HEK293 (cell line): ENCODE results near the gene GAREM1.

Source experiments
- BCL11B ChIP-seq: fragments of 450-650 bp; formaldehyde crosslinking; IDR thresholded peaks from 2 replicates; pipeline ENCODE4 v1.5.1; 2016; ENCODE audit warnings: low read depth, missing biosample characterization, missing genetic modification characterization
- HOXA7 ChIP-seq: sonication (generic); formaldehyde crosslinking; IDR thresholded peaks from 2 replicates; pipeline ENCODE4 v1.8.1; 2022; ENCODE audit warnings: missing genetic modification reagents, borderline replicate concordance
- KLF10 ChIP-seq: fragments of 450-650 bp; IDR thresholded peaks from 2 replicates; pipeline ENCODE4 v1.5.1; 2018; ENCODE audit warnings: missing biosample characterization, mild to moderate bottlenecking, missing genetic modification characterization
- PATZ1 ChIP-seq: fragments of 450-650 bp; formaldehyde crosslinking; IDR thresholded peaks from 2 replicates; pipeline ENCODE4 v1.5.1; 2016; ENCODE audit warnings: missing biosample characterization, missing genetic modification characterization
- SALL2 ChIP-seq: fragments of 450-650 bp; formaldehyde crosslinking; IDR thresholded peaks from 2 replicates; pipeline ENCODE4 v1.5.0; 2017; ENCODE audit warnings: missing biosample characterization, mild to moderate bottlenecking, missing genetic modification characterization, borderline replicate concordance
- TSHZ1 ChIP-seq: fragments of 450-650 bp; formaldehyde crosslinking; IDR thresholded peaks from 2 replicates; pipeline ENCODE4 v1.5.1; 2016; ENCODE audit warnings: missing biosample characterization, missing genetic modification characterization, borderline replicate concordance
- WT1 ChIP-seq: fragments of 450-650 bp; formaldehyde crosslinking; IDR thresholded peaks from 2 replicates; pipeline ENCODE4 v1.5.1; 2016; ENCODE audit warnings: missing biosample characterization, missing genetic modification characterization
- ZBTB1 ChIP-seq: fragments of 450-650 bp; formaldehyde crosslinking; IDR thresholded peaks from 2 replicates; pipeline ENCODE4 v1.5.1; 2016; ENCODE audit warnings: missing biosample characterization, missing genetic modification characterization
- ZBTB10 ChIP-seq: fragments of 450-650 bp; formaldehyde crosslinking; IDR thresholded peaks from 2 replicates; pipeline ENCODE4 v1.5.1; 2016; ENCODE audit warnings: missing biosample characterization, missing genetic modification characterization
- ZFP3 ChIP-seq: fragments of 450-650 bp; formaldehyde crosslinking; IDR thresholded peaks from 2 replicates; pipeline ENCODE4 v1.5.1; 2016; ENCODE audit warnings: low read depth, missing biosample characterization, missing genetic modification characterization
- ZFP37 ChIP-seq: fragments of 450-650 bp; formaldehyde crosslinking; IDR thresholded peaks from 2 replicates; pipeline ENCODE4 v1.5.1; 2016; ENCODE audit warnings: missing biosample characterization, missing genetic modification characterization
- ZIC2 ChIP-seq: fragments of 450-650 bp; formaldehyde crosslinking; IDR thresholded peaks from 2 replicates; pipeline ENCODE4 v1.5.1; 2016; ENCODE audit warnings: missing biosample characterization, missing genetic modification characterization
- ZNF148 ChIP-seq: fragments of 450-650 bp; formaldehyde crosslinking; IDR thresholded peaks from 2 replicates; pipeline ENCODE4 v1.5.0; 2017; ENCODE audit warnings: missing biosample characterization, missing genetic modification characterization, borderline replicate concordance
- ZNF174 ChIP-seq: fragments of 450-650 bp; formaldehyde crosslinking; IDR thresholded peaks from 2 replicates; pipeline ENCODE4 v1.5.0; 2017; ENCODE audit warnings: missing biosample characterization, mild to moderate bottlenecking, missing genetic modification characterization
- ZNF214 ChIP-seq: fragments of 450-650 bp; formaldehyde crosslinking; IDR thresholded peaks from 2 replicates; pipeline ENCODE4 v1.5.1; 2017; ENCODE audit warnings: missing biosample characterization, mild to moderate bottlenecking, missing genetic modification characterization, borderline replicate concordance
- ZNF510 ChIP-seq: fragments of 450-650 bp; formaldehyde crosslinking; IDR thresholded peaks from 2 replicates; pipeline ENCODE4 v1.5.1; 2018; ENCODE audit warnings: mild to moderate bottlenecking, missing genetic modification characterization, missing biosample characterization; ENCODE audit not compliant: insufficient replicate concordance
- ZNF514 ChIP-seq: fragments of 450-650 bp; formaldehyde crosslinking; IDR thresholded peaks from 2 replicates; pipeline ENCODE4 v1.5.1; 2016; ENCODE audit warnings: missing biosample characterization, missing genetic modification characterization
- ZNF529 ChIP-seq: fragments of 450-650 bp; formaldehyde crosslinking; IDR thresholded peaks from 2 replicates; pipeline ENCODE4 v1.5.1; 2017; ENCODE audit warnings: missing genetic modification characterization, missing biosample characterization; ENCODE audit not compliant: insufficient replicate concordance
- ZNF549 ChIP-seq: fragments of 450-650 bp; IDR thresholded peaks from 2 replicates; pipeline ENCODE4 v1.5.1; 2018; ENCODE audit warnings: missing biosample characterization, missing genetic modification characterization, mild to moderate bottlenecking, inconsistent platforms, moderate library complexity
- ZNF555 ChIP-seq: fragments of 450-650 bp; formaldehyde crosslinking; conservative IDR thresholded peaks from 2 replicates; pipeline ENCODE4 v1.5.1; 2017; ENCODE audit warnings: missing biosample characterization, mild to moderate bottlenecking, missing genetic modification characterization, inconsistent platforms
- ZNF561 ChIP-seq: fragments of 450-650 bp; IDR thresholded peaks from 2 replicates; pipeline ENCODE4 v1.5.1; 2018; ENCODE audit warnings: missing biosample characterization, missing genetic modification characterization, borderline replicate concordance
- ZNF585B ChIP-seq: fragments of 450-650 bp; formaldehyde crosslinking; IDR thresholded peaks from 2 replicates; pipeline ENCODE4 v1.5.1; 2016; ENCODE audit warnings: missing biosample characterization, missing genetic modification characterization
- ZNF600 ChIP-seq: fragments of 450-650 bp; formaldehyde crosslinking; IDR thresholded peaks from 2 replicates; pipeline ENCODE4 v1.5.1; 2016; ENCODE audit warnings: missing biosample characterization, missing genetic modification characterization
- ZNF623 ChIP-seq: fragments of 450-650 bp; formaldehyde crosslinking; IDR thresholded peaks from 2 replicates; pipeline ENCODE4 v1.5.1; 2016; ENCODE audit warnings: missing biosample characterization, missing genetic modification characterization
- ZNF639 ChIP-seq: fragments of 450-650 bp; formaldehyde crosslinking; IDR thresholded peaks from 2 replicates; pipeline ENCODE4 v1.5.1; 2016; ENCODE audit warnings: missing biosample characterization, missing genetic modification characterization
- ZNF747 ChIP-seq: fragments of 450-650 bp; formaldehyde crosslinking; IDR thresholded peaks from 2 replicates; pipeline ENCODE4 v1.5.1; 2016; ENCODE audit warnings: missing biosample characterization, missing genetic modification characterization
- ZNF777 ChIP-seq: fragments of 450-650 bp; formaldehyde crosslinking; IDR thresholded peaks from 2 replicates; pipeline ENCODE4 v1.5.1; 2017; ENCODE audit warnings: missing biosample characterization, missing genetic modification characterization, borderline replicate concordance
- ZNF792 ChIP-seq: fragments of 450-650 bp; formaldehyde crosslinking; IDR thresholded peaks from 2 replicates; pipeline ENCODE4 v1.5.1; 2016; ENCODE audit warnings: missing biosample characterization, missing genetic modification characterization
- ZNF837 ChIP-seq: fragments of 450-650 bp; formaldehyde crosslinking; IDR thresholded peaks from 2 replicates; pipeline ENCODE4 v1.5.1; 2016; ENCODE audit warnings: missing biosample characterization, missing genetic modification characterization

GAREM1 gene

GRCh38 chr18:32372381-32373061, 98.2 kb downstream of the GAREM1 start (continued):
- TF ChIP-seq ZNF639 (tag by site-specific recombination) (no peak), PATZ1 (tag by site-specific recombination) (0 out of 2 replicates have a peak, but pooled peaks have one; percentile 30), ZBTB10 (no peak), ZNF623 (tag by site-specific recombination) (no peak), ZNF214 (tag by site-specific recombination) (no peak), KLF10 (tag by site-specific recombination) (peak; percentile 70), ZNF510 (no peak), ZNF792 (tag by site-specific recombination) (no peak), ZNF549 (no peak), HOXA7 (no peak), ZNF514 (no peak), TSHZ1 (tag by site-specific recombination) (no peak), ZBTB1 (no peak), ZNF837 (no peak), BCL11B (tag by site-specific recombination) (no peak), ZNF747 (tag by site-specific recombination) (no peak), ZNF777 (tag by site-specific recombination) (no peak), ZNF585B (tag by site-specific recombination) (no peak), ZNF600 (tag by site-specific recombination) (no peak), ZNF148 (tag by site-specific recombination) (no peak), ZNF529 (tag by site-specific recombination) (no peak), WT1 (no peak), ZNF555 (tag by site-specific recombination) (no peak), ZFP37 (no peak), ZNF561 (no peak), ZFP3 (tag by site-specific recombination) (no peak), ZNF174 (tag by site-specific recombination) (no peak), SALL2 (tag by site-specific recombination) (no peak), ZIC2 (tag by site-specific recombination) (peak; percentile 83)
